Subcutaneous adipose tissue (tissue), 4 donors: ENCODE data around the gene DSN1. TPM values are rescaled to one million over a fixed set of nuclear protein-coding genes. Genes with fewer than 3 reads are reported as not detected.

Source experiments
- total RNA-seq, 4 donors: library from RNA; depleted of rRNA; stranded (reverse); fragments of >200 nt; gene quantifications; one replicate each; pipeline ENCODE4 v1.1.0, GENCODE V29; 2016
- TF ChIP-seq, protein P1 (sequence below): fragments of 450-650 bp; IDR thresholded peaks from one replicate; pipeline ENCODE4 v1.5.1; 2016; ENCODE audit warnings: low read depth, mild to moderate bottlenecking, control low read depth, antibody characterized with exemption, moderate library complexity

Gene DSN1
- 10 to 100 TPM in 2 of 4 donors, 1 to 10 TPM in 2; 7.3 to 10.7 (median 9.8) TPM for total RNA-seq

- TF ChIP-seq, protein P1, sequence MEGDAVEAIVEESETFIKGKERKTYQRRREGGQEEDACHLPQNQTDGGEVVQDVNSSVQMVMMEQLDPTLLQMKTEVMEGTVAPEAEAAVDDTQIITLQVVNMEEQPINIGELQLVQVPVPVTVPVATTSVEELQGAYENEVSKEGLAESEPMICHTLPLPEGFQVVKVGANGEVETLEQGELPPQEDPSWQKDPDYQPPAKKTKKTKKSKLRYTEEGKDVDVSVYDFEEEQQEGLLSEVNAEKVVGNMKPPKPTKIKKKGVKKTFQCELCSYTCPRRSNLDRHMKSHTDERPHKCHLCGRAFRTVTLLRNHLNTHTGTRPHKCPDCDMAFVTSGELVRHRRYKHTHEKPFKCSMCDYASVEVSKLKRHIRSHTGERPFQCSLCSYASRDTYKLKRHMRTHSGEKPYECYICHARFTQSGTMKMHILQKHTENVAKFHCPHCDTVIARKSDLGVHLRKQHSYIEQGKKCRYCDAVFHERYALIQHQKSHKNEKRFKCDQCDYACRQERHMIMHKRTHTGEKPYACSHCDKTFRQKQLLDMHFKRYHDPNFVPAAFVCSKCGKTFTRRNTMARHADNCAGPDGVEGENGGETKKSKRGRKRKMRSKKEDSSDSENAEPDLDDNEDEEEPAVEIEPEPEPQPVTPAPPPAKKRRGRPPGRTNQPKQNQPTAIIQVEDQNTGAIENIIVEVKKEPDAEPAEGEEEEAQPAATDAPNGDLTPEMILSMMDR: no peak
Measured at GRCh38 chr20:36773597-36774390, at the start of gene DSN1. Gene DSN1 (minus strand): TSS chr20:36773763. CDS start chr20:36771458, 2,305 bp downstream.

GRCh38 chr20:36823121-36823520 lies 49.6 kb upstream of the DSN1 start:
- TF ChIP-seq, protein P1: no peak

DNA sequence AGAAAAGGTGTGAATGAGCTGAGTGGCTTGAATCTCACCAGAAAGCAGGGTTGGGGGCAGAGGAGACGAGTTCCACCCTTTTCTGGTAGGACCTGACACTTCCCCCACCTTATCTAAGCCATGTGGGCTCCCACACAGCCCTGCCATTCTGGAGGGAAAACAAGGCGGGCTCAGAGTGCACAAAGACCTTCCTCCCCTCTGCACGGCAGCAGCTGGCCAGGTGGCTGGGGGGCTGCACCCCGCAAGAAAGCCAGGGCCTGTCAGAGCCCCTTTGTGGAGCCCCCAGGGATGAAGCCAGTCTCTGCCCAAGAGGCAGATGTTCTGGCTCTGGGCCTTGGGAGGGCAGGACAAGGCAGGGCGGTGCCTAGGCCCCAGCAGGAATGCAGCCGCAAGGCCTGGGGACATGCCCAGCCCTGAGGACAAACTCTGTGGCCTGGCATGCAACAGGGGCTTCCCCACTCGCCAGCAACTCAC lies 48.4 kb upstream of the DSN1 start:
- TF ChIP-seq, protein P1: no peak

DNA sequence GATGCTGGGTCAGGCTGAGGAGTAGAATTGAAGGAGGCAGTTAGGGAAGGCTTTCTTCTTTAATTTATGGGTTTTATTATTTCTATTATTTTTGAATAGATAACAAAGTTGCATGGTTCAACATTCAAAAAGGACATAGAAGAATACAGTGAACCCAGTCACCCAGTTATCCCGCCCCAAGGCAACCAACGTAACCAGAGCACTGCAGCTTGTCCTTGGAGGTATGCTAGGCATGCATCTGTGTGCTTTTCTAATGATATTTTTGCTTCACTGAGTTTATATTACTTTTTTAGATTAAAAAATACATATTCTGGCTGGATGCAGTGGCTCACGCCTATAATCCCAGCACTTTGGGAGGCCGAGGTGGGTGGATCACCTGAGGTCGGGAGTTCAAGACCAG lies 47.4 kb upstream of the DSN1 start:
- TF ChIP-seq, protein P1: no peak

DNA sequence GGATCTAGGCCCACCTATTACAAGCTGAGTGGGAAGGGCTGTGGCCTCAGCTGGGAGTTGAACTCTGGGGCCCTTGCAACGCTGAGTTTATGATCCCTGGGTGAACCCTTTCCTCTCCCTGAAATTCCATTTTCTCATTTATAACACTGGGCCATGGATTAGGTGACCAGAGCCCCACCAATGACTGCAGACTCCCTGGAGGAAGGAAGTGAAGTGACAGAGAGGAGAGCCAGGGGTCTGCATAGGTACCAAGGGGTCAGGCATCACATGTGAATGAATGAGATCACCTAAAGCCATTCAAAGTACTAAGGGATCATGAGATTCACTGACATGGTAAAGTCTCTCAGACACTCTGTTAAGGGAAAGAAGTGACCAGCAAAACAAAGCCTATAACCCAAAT lies 46.5 kb upstream of the DSN1 start:
- TF ChIP-seq, protein P1: no peak

DNA sequence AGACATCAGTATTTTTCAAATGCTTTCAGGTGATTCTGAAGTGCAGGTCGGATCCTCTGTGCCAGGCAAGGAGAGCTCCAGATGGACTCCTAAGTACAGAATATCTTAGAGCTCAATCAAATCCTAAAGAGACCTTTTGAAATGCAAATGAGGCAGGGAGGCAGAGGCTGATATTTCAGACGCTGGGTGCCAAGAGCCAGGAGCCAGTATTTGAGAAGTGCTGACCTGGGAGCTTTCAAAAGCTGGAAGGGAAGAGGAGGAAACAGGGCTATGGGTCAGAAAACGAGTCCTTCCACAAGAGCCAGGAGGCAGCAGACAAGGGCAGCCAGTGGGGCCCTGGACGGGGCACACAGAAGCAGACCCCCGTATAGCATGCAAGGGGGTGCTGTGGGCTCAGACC lies 46.1 kb upstream of the DSN1 start:
- TF ChIP-seq, protein P1: no peak

GRCh38 chr20:36818861-36819260 lies 45.3 kb upstream of the DSN1 start:
- TF ChIP-seq, protein P1: no peak
